GM12892 (cell line): ENCODE results near the gene GALM.

Experiments
- POLR2A ChIP-seq: IDR thresholded peaks from 2 replicates; pipeline ENCODE4 v1.6.1; 2011; ENCODE audit warnings: low read depth, low read length, control low read depth
- POLR2AphosphoS5 ChIP-seq: IDR thresholded peaks from 2 replicates; pipeline ENCODE4 v1.6.1; 2011; ENCODE audit warnings: low read depth, low read length, control low read depth
- TAF1 ChIP-seq: IDR thresholded peaks from 2 replicates; pipeline ENCODE4 v1.6.1; 2011; ENCODE audit warnings: low read depth, mild to moderate bottlenecking, control low read depth, low read length, borderline replicate concordance

DNA sequence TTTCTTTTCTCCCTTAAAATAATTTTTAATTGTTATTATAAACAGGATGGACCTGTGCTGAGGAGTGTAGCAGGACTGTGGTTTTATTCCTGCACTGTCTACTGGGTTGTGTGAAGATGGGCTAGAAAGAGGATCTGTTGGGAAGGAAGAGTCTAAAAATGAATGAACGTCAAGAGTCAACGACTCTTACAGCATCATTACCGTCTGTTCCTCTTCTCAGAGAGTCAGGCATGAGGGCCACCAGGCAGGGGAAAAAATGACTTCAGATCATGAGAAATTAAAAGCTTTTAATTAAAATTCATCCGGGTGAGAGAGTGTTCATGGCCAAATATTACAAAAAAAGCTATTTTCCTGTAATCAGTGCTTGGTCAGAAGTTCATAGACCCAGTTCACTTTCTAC lies 52.7 kb downstream of the GALM start:
- TF ChIP-seq TAF1 = no peak
- no peak for TF ChIP-seq POLR2A
- TF ChIP-seq POLR2AphosphoS5 = no peak
